MCF 10A (cell line): Measurements from ENCODE around the gene IRF5. TPM values are rescaled to one million over a fixed set of nuclear protein-coding genes. Genes with fewer than 3 reads are reported as not detected.
"Not testable (repeated sequence)": the region's sequence is repeated elsewhere in the genome, so short reads cannot be mapped to it uniquely, and the experiment has no call there.

ENCODE experiments used
- BruUV-seq: library from RNA; stranded (reverse); fragments of 400-500 nt; replicated peaks from 2 replicates; lab custom pipeline; 2021; lab: Mats Ljungman, UMichigan
- CTCF ChIA-PET: fragments of 300-600 bp; sonication (Branson Sonifier 250); formaldehyde crosslinking; extraction: SDS; loops from one replicate; lab custom pipeline; 2021; ENCODE audit warnings: antibody characterized with exemption, inconsistent platforms; lab: Yijun Ruan, JAX
- POLR2A ChIA-PET: fragments of 300-600, 350-650 bp; sonication (Branson Sonifier 250); formaldehyde crosslinking; extraction: SDS; loops from one replicate; lab custom pipeline; 2020; ENCODE audit warnings: antibody characterized with exemption, inconsistent platforms; lab: Yijun Ruan, JAX
- DNase-seq: peaks from one replicate; pipeline ENCODE4 v3.0.0-alpha.2; 2018; ENCODE audit not compliant: unreplicated experiment
- H3K27ac Mint-ChIP-seq: one replicate; pipeline ENCODE4 v1.8.0; 2022; ENCODE audit warnings: mild to moderate bottlenecking, low read depth, mixed read lengths; ENCODE audit not compliant: unreplicated experiment
- H3K27me3 Mint-ChIP-seq: one replicate; pipeline ENCODE4 v1.8.0; 2022; ENCODE audit warnings: mixed read lengths; ENCODE audit not compliant: insufficient read depth, unreplicated experiment
- H3K36me3 Mint-ChIP-seq: one replicate; pipeline ENCODE4 v1.8.0; 2022; ENCODE audit warnings: mild to moderate bottlenecking, moderate library complexity, mixed read lengths; ENCODE audit not compliant: insufficient read depth, unreplicated experiment
- H3K4me1 Mint-ChIP-seq: one replicate; pipeline ENCODE4 v1.8.0; 2022; ENCODE audit warnings: mixed read lengths; ENCODE audit not compliant: insufficient read depth, unreplicated experiment
- H3K4me3 Mint-ChIP-seq: one replicate; pipeline ENCODE4 v1.8.0; 2022; ENCODE audit warnings: mild to moderate bottlenecking, moderate library complexity, mixed read lengths; ENCODE audit not compliant: unreplicated experiment
- H3K9me3 Mint-ChIP-seq: one replicate; pipeline ENCODE4 v1.8.0; 2022; ENCODE audit warnings: mixed read lengths; ENCODE audit not compliant: unreplicated experiment
- CTCF ChIP-seq: fragments of 200-600 bp; IDR thresholded peaks from one replicate; pipeline ENCODE4 v1.8.0; 2022; ENCODE audit warnings: antibody characterized with exemption, mild to moderate bottlenecking; ENCODE audit not compliant: unreplicated experiment
- intact Hi-C: fragments of 100-400 bp; cut with micrococcal nuclease; formaldehyde crosslinking; loops from 2 replicates; pipeline ENCODE4 v1.14.1; 2022
- total RNA-seq: library from RNA; stranded (reverse); gene quantifications from 2 replicates; pipeline ENCODE4 v1.2.3, GENCODE V29; 2022

Gene IRF5
- total RNA-seq, 1 experiment from 2014 or later: 7.5 TPM

GRCh38 chr7:128940494-128941322, 3.0 kb downstream of the IRF5 start:
- Mint-ChIP-seq H3K27me3 (no peaks in the 10 kb centered on the region), H3K36me3 (no peaks in the 10 kb centered on the region), H3K9me3 (no peaks in the 10 kb centered on the region), H3K4me1 (peaks cover 13% of the 10 kb centered on the region), H3K4me3 (no peak overlapping the region), H3K27ac (no peak overlapping the region)
- ChIA-PET CTCF (interaction anchor here (1.2 kb wide), 1 partner anchor 29 kb away, joined by 3 read pairs; no protein-coding TSS in a partner anchor), POLR2A (interaction anchor here (0.7 kb wide), 1 partner anchor 114 kb away, joined by 5 read pairs; the partner anchor contains the start of gene TNPO3)
- BruUV-seq: no TSS peak
- DNase-seq: no peak
- no peak for TF ChIP-seq CTCF
- intact Hi-C loops: no loop called here

GRCh38 chr7:128941323-128941890, 3.7 kb downstream of the IRF5 start:
- Mint-ChIP-seq H3K36me3 (no peaks in the 10 kb centered on the region), H3K27ac (no peak overlapping the region), H3K4me1 (peaks cover 13% of the 10 kb centered on the region), H3K27me3 (no peaks in the 10 kb centered on the region), H3K4me3 (no peak overlapping the region), H3K9me3 (no peaks in the 10 kb centered on the region)
- BruUV-seq: no TSS peak
- ChIA-PET CTCF (no interaction called here), POLR2A (interaction anchor here (0.7 kb wide), 1 partner anchor 222 kb away, joined by 3 read pairs; no protein-coding TSS in a partner anchor)
- no peak for TF ChIP-seq CTCF
- intact Hi-C loops: no loop called here
- DNase-seq: no peak

DNA sequence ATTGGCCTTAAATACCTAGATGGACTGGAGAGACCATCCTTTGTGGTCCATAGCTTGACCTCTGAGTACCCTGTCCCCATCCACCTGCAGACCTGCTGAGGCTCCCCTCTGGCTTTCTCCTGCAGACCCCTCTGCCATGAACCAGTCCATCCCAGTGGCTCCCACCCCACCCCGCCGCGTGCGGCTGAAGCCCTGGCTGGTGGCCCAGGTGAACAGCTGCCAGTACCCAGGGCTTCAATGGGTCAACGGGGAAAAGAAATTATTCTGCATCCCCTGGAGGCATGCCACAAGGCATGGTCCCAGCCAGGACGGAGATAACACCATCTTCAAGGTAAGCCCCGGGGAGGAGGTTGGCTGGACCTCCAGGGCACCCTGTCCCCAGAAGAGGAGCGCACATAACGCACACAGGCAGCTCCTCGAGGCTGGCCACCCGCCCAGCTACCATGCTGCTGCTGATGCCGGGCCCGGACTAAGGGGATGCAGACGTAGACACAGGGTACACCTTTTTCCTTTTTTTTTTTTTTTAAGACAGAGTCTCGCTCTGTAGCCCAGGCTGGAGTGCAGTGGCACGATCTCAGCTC, 4.3 kb downstream of the IRF5 start:
- H3K4me1 Mint-ChIP-seq: peaks cover 10% of the 10 kb centered on the region
- no peak for TF ChIP-seq CTCF
- no peak for DNase-seq
- no TSS peak for BruUV-seq
- no peak overlapping the region for H3K4me3 Mint-ChIP-seq
- H3K9me3 Mint-ChIP-seq: no peaks in the 10 kb centered on the region
- H3K27me3 Mint-ChIP-seq: no peaks in the 10 kb centered on the region
- ChIA-PET CTCF (no interaction called here), POLR2A (interaction anchor here (0.7 kb wide), 1 partner anchor 223 kb away, joined by 3 read pairs; no protein-coding TSS in a partner anchor)
- intact Hi-C loops: no loop called here
- no peaks in the 10 kb centered on the region for H3K36me3 Mint-ChIP-seq
- H3K27ac Mint-ChIP-seq: no peak overlapping the region

- POLR2A ChIA-PET: interaction anchor here (0.6 kb wide), 1 partner anchor 43 kb away, joined by 3 read pairs; no protein-coding TSS in a partner anchor
- not testable (repeated sequence) for H3K27me3 Mint-ChIP-seq, BruUV-seq
These were observed 5.5 kb downstream of the IRF5 start for GRCh38 chr7:128943251-128943650.

More at GRCh38 chr7:128943251-128943650, 5.5 kb downstream of the IRF5 start:
- CTCF ChIA-PET: interaction anchor here (0.6 kb wide), 1 partner anchor 116 kb away, joined by 3 read pairs; no protein-coding TSS in a partner anchor
- H3K4me3 Mint-ChIP-seq, H3K27ac Mint-ChIP-seq, H3K4me1 Mint-ChIP-seq, DNase-seq, H3K36me3 Mint-ChIP-seq, H3K9me3 Mint-ChIP-seq, intact Hi-C loops: not testable (repeated sequence)
